OCI-M2 (cell line): ENCODE data around the gene RPL29.

Experiments
- DNase-seq: peaks from one replicate; lab custom pipeline; 2025; ENCODE audit not compliant: unreplicated experiment; lab: John Stamatoyannopoulos, UW

The RPL29 gene

DNA sequence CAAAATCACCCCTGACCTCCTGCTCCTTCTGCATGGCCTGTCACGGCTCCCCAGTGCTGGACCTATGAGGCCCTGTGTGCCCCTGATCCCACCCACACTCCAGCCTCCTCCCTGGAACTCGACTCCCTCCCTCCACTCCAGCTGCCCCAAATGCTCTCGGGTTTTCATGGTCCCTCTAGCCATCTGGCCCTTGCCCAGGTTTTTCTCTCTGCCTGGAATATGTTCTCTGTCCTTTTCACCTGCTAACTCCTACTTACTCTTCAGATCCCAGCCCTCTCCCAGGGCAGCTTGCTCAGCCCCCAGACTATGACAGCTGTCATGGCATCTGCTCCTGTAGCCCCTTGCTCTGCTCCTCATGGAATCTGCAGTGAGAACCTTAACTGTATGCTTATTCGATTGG lies 30.3 kb upstream of the RPL29 start:
- no peak for DNase-seq

DNA sequence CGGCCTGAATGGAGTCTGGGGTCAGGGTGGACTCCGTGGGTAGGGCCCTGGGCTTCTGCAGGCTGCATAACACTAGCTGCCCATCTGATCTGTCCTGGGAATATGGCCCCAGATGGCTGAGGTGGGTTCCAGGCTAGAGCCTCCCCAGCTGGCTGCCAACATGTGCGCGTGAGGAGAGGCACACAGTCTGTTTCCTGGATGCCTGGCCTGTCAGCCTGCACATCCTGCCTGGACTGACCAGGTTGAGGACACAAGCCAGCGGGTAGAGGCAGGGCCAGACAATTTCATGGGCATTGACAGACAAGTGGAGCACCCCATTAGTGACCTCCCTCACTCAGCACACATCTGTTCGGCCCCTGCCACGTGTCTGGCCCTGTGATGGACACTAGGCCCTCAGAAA lies 29.8 kb upstream of the RPL29 start:
- no peak for DNase-seq

DNA sequence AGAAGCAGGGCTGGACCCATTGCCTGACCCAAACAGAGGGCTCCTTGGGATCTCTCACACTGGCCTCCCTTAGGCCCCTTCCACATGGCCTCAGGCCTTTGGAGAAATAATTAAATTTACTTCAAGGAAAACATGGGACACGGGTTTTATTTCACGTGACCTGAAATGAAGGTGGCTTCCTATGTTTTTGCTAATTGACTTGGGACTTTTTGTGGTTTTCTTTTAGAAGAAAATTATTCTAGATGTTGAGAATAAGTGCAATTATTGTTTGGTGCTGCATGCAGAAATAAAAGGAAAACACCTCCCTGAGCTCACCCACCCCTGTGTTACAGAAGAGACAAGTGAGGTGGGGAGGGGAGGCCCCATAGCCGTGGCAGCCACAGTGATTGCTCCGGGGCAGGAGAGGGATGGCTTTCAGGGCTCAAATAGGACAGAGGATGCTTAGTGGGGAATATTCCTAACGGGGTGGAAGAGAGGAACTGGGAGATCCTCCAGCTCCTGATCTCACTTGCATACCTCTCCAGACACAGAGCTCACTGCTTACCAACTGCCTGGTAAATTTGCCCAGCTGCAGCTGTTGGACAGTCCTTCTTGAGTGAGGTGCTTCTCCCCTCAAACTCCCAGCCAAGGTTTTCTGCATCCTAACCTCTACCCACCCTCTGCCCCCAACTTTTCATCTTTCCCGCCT lies 29.2 kb upstream of the RPL29 start:
- DNase-seq: no peak

DNA sequence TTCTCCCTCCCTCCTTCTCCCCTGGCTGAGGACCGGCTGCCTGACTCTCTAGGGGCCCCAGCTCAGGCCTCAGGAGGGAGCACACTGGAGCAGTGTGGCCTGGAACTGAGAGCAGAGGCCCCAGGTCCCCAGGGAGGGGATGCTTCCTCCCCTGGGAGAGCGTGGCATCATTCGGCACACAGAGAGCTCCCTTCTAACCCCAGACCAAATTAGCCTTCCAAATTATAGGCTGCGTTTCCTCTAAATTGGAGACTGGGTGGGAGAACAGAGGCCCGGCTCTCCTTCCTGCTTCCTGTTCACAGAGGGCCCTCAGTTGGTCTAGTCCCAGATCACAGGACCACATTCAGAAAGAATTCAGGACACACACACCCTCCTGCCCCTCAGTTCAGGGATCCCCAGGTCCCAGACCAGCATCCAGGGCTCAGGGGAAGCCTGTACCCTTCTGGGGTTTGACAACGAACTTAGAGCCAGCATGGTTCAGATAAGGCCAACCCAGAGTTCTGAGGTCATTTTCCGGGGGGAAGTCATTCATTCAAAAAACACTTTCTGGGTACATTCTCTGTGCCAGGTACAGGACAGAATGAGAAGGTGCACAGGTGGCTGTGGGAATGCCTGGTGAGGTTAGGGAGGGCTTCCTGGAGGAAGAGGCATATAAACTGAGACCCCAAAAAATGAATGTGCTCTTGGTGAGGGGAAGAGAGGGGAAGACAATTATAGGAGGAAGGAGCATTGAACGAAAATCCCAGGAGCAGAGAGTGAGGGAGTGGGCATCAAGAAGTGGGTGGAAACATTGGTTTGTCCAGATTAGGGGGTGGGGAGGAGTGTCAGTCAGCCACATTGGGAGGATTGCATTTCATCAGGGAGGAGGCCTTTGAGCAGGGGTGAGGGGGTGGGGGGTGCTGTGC lies 28.4 kb upstream of the RPL29 start:
- DNase-seq: no peak

DNA sequence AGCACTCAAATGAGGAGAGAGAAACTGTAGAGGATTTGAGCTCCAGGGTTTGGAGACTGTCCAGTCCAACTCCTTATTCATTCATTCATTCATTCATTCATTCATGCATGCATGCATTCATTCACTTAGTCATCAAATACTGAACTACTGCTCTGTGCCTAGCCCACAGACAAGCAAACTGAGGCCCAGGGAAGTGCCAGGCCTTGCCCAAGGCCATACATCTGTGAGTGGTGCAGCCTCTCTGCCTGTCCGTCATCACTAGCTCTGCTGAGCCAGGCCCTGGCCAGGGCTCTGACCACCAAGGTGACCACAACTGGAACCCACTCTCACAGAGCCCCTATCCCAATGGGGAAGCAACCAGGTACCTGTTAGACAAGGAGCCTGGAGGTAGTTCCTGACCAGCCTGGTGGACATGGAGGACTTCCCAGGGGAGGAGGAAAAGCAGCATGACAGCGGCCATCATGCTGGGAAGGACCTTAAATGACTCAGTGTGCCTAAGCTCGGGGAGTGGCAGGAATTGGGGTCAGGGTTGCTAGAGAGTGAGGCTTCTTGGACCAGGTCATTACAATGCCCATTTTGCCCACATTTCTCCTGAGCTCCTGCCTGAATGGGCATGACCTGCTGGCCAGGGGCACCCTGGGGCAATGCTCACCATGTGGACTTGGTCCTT lies 27.5 kb upstream of the RPL29 start:
- DNase-seq: no peak

DNA sequence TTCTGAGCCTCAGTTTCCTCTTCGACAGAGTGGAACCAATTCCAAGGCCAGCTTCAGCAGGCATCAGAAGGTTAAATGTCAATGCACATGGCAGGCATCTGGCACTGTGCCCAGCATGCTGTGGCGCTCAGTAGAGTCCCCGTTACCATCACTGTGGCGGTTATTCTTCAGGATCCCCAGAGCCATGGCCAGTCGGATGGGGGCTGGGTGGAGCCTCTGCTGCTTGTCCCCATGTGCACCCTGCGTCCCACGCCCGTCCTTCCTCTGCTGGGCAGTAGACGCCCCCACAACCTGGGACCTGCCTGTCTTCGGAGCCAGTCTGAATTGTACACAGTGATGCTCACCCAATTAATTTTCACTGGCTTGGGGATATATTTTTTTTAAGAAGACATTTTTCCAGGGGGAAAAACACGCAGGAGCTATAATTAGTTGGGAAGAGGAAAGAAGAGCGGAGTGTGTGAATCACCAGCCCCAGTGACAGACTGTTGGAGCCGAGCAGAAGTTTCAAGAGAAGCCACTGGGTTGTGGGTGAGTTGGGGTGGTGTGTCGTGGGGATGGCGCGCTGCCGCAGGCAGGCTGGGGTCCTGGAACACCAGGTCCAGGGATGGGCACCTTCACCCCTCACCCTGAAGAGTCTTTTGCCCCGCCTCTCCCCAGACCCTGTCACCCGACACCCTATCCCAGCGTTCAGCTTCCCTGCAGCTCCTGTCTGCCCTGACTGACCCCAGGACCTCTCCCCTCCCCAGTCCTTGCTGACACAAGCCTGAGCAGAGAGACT lies 26.8 kb upstream of the RPL29 start:
- no peak for DNase-seq

DNA sequence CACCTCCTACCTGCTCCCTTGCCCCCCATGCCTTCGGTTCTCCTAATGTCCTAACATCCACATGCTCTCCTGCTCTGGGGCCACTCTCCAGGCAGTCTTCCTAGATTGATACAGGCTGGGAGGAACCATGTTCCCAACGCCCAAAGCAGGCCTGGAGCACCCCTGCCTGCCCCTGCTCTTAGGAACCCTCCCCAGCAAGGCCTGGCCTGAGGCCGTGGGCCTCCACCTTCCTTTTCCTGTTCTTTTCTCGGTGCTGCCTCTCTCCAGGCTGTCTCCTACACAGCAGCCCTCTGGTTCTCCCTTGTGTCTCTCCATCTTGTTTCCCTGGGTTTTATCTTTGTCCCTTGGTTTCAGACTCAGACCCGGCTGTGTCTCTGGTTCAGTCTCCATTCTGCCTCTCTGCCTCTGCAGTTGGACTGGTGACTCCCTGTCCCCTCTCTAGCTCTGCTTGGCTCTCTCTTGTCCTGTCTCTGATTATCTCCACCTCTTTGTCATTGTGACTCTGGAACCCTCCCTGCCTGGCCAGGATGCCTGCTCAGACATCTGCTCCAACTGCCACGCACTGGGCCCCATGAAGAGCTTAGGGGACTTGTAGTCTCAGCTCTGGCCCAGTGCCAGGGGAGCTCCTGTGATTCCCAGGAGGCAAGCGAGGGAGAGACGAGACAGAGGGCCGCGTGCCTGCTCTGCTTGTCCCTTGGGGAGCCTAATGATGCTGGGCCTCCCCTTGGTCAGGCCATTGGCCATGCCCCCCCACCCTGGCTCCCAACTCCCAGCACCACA lies 26.0 kb upstream of the RPL29 start:
- no peak for DNase-seq

DNA sequence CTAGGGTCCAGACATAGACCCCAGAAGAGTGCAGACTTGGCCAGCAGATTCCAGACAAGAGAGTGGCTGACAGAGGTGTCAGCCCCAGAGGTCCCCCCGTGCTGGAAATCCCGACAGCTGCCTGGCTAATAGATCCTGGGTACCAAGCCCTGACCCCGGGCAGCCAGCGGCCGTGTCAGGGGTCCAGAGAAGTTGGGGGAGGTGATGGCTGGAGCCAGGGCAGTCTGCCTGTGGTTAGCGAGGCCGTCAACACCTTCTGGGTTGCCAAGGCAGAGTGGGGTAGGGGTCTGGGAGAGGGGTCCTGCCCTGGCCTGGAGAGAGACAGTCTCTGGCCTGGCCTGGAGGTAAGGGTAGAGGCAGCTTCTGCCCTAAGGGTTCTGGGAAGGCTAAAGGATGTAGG lies 25.1 kb upstream of the RPL29 start:
- no peak for DNase-seq

DNA sequence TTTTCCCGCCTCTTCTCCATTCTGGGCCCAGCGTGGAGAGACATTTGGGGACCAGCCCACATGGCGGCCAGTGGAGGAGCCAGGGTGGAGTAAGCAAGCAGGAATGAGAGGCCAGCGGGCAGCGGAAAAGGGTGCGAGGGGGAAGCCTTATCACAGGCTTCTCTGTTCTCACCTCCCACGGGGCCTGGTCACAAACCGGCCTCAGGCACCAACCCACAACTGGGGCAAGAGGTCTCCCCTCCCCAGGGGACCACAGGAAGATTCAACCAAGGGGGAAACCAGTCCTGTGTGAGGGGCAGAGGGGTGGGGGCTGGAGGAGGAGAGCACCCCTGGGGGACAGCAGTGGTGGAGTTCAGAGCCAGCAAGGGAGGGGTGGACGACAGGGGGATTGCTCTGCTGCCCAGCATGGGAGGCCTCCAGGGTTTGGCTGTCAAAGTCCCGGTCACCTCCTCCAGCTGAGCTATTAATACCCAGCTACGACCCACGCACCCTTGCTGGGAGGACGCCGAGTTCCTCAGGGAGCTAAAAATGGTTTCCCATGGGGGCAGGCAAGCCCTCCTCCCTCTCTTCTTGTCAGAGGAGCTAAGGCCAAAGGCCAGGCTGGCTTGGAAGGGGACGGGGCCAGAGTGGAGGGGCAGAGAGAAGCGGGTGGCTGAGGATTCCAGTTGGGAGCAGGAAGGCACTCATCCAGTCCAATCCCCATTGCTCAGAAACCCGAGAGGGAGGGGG lies 23.8 kb upstream of the RPL29 start:
- no peak for DNase-seq

DNA sequence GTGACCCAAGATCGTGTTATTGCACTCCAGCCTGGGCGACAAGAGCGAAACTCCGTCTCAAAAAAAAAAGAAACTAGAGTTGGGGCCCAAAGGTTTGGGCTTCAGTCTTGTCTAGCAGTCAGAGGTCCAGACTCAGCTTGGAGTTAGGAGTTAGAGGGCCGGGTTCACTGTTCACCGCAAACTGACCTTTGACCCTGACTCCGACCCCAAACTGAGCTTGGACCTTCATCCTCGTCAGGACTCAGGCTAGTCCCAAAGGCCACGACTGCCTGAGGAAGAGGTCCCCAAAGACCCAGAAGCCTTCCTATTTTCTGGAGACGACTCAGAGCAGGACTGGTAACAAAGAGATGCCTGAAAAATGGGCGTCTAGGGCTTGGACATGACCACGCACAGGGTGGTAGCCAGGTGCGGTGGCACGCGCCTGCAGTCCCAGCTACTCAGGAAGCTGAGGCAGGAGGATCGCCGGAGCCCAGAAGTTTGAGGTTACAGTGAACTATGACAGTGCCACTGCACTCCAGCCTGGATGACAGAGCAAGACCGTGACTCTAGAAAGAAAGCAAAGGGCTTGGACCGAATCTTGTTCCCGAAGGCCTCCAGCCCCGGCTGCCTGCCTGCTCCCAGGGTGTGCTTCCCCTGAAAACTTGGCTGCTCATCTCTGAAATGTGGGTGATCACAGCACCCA lies 22.8 kb upstream of the RPL29 start:
- no peak for DNase-seq

DNA sequence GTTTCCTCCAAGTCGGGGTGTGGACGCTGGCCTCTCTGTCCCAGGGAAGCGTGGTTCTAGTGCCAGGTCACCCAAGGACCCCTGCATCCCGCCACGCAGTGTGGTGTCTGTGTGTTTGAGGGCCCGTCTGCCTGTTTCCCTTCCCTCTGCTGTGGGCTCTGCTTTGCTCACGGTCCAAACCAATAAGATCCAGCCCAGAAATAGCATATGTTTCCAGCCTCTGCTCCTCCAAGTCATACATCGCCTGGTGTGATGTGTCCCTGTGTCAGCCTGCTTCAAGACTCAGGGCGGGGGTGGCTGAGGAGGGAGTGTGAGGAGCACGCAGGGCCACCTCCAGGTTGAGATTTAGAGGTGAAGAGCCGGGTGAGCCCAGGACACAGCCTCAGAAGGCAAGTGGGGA lies 21.9 kb upstream of the RPL29 start:
- no peak for DNase-seq

DNA sequence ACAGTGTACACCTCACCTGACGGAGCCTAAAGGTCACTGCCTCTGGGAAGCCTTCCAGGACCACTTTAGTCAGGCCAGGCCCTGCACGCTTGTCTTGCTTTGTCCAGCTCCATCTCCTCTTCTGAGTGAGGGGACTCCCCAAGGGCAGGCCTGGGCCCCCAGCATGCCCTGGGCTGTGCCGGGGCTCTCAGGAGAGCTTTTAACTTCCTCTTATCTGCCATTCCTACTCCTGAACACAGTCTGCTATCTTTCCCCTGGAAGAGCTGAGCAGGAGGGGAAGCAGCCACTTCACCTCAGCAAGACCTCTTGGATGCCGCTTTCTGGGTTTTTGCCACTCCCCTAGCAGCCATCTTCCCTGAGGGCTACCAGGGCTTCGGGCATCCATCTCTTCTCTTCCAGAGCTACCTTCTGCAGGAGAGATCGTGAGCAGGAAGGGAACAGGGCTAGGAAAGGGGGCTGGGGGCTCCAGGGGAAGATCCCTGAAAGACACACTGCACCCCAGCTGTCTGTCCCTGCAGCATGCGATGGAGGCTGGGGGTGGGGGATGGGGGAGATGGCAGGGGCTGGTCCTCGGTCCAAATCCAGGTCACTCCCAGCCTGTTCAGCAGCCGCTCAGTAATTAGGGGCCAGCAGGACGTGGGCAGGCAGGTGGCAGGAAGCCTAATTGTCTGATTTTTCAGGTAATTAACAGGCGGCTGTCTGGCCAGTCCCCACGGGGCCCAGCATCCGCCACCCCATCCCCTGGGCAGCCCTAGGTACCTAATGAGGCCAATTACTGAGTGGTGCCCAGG lies 19.9 kb upstream of the RPL29 start:
- no peak for DNase-seq

DNA sequence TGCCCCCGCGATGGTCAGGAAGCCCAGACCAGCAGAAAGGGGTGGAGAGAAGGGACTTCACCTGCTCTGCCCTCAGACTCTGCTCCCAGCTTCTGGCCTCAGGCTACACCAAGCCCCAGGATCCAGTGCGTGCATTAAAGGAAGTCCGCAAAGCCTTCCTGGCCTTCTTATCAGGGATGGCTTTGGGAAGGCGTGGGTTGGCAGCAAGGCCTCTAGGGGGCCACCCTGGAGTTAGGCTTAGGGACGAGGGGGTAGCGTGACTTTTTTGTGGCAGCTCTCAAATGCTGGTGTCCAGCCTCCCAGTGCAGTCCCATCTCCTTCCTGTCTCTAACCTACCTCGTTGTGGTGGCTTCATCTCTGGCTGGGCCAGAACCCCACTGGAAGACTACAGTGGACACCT lies 18.9 kb upstream of the RPL29 start:
- DNase-seq: no peak

DNA sequence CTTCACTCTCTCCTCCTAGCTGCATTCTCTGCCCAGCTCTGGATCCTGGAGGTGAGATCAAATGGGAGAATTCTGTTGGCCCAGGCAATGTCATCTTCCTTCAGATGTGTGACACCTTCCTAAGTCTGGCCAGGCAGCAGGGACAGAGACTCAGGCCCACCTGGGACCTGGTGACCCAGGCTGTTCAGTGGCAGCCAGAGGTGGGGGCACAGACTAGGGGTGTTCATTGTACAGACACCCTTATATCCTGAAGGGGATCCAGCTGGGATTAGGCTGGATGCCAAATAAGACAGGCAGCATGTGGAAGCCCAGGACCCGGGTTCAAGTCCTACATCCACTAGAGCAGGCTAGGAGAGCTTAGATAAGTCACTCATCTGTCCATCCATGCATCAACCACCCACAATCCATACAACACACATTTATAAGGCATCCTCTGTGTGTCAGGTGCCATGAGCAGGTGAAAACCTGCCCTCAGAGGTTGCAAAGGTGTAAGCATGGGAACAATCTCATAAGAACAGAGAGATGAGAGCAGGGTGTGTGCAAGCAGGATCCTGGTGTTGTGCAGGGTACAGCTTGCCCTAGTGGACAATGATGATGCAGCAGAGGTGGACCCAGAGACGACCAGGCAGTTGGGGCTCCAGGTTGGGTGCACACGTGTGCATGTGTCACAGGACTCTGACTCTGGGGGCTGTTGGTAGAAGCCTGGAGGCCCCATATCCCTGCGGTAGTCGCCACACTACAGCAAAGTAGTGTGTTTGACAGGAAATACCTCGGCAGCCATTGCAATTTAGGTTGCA lies 18.3 kb upstream of the RPL29 start:
- no peak for DNase-seq

DNA sequence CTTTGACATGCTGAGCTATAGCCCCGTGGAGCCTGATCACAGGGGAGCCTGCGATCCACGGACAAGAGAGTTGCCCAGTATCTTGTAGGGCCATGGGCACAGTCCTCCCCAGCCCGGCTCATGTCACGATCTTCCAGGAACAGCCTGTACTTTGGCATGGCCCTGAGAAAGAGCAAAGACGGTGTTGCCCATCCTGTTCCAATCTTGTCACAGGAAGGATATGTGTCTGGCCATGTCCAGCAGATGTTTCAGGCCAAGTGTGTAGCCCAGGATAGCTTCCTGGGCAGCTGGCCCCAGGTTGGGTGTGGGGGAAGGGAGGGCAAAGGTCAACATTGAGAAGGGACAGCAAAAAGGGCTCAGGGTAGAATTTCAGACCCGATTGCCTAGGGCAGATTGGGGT lies 17.0 kb upstream of the RPL29 start:
- no peak for DNase-seq

DNA sequence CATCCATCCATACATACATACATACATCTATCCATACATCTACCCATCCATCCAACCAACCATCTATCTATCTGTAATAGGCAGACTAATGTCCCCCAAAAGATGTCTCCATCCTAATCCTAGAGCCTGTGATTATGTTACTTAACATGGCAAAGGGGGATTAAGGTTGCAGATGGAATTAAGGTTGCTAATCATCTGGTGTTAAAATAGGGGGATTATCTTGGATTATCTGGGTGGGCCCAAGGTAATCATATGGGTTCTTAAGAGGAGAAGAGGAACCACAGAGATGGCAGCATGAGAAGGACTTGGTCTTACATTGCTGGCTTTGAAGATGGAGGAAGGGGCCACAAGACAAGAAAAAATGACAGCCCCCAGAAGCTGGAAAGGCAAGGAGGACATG lies 14.7 kb upstream of the RPL29 start:
- DNase-seq: no peak

DNA sequence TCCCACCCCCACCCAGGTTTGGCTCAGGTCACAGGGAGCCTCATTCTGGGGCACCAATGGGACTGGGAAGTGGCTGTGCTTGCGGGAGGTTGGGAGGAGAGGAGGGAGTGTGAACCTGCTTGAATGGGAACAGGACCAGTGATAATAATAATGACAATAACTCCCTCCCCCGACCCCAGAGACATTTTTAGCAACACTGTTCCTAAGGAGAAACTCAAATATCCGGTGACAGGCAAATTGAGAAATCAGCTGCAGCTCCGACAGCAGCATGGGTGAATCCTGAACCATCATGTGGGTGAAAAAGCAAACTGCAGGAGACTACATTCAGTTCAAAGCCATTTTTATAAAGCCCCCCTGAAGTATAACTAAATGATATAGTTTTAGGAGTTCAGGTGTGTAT lies 11.6 kb upstream of the RPL29 start:
- no peak for DNase-seq

DNA sequence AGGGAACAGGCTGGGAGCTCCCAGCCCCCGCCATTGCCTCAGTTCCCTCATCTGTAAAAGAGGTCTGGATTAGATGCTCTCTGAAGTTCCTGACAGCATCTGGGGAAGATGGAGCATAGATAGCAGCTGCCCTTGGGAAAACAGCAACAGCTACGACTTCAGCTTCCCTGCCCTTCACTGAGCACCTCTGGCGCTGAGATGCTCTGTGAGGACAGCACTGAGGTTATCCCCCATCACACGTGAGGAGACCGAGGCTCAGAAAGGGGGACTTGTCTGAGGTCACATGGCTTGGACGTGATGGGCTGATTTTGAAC lies 11.1 kb upstream of the RPL29 start:
- no peak for DNase-seq
